Neutrophil (primary cell): ENCODE results near the gene SH2D2A.

Experiments used
- H3K27ac ChIP-seq: fragments of 200-600 bp; sonication (generic); 2 replicates; pipeline ENCODE4 v1.5.1; 2016; ENCODE audit warnings: mild to moderate bottlenecking, moderate library complexity
- H3K27me3 ChIP-seq: fragments of 200-600 bp; sonication (generic); 2 replicates; pipeline ENCODE4 v1.6.0; 2016; ENCODE audit warnings: mild to moderate bottlenecking
- H3K36me3 ChIP-seq: fragments of 200-600 bp; sonication (generic); 2 replicates; pipeline ENCODE4 v1.5.1; 2017
- H3K4me1 ChIP-seq, 2 experiments: fragments of 200-600 bp in 1 of 2; sonication (generic) in 1 of 2; 1 replicate in 1 of 2; 2 replicates in 1 of 2; pipeline versions ENCODE4 v1.5.1 to v1.6.1; 2013 to 2016; ENCODE audit warnings: low read depth in 1 of 2, low read length in 1 of 2, mild to moderate bottlenecking in 1 of 2, moderate library complexity in 1 of 2; ENCODE audit not compliant: control insufficient read depth in 1 of 2, insufficient read depth in 1 of 2
- H3K4me3 ChIP-seq, 2 experiments: fragments of 200-600 bp in 1 of 2; sonication (generic) in 1 of 2; 1 replicate in 1 of 2; 2 replicates in 1 of 2; pipeline ENCODE4 v1.5.1; 2013 to 2016; ENCODE audit warnings: low read depth in 1 of 2, low read length in 1 of 2, mild to moderate bottlenecking in 1 of 2, moderate library complexity in 1 of 2
- H3K9me3 ChIP-seq: fragments of 200-600 bp; sonication (generic); 2 replicates; pipeline ENCODE4 v1.5.1; 2016
- TF ChIP-seq, protein P1 (sequence below): fragments of 200-600 bp; sonication (generic); IDR thresholded peaks from 2 replicates; pipeline ENCODE4 v1.5.1; 2016; ENCODE audit warnings: antibody characterized with exemption

Gene SH2D2A

DNA sequence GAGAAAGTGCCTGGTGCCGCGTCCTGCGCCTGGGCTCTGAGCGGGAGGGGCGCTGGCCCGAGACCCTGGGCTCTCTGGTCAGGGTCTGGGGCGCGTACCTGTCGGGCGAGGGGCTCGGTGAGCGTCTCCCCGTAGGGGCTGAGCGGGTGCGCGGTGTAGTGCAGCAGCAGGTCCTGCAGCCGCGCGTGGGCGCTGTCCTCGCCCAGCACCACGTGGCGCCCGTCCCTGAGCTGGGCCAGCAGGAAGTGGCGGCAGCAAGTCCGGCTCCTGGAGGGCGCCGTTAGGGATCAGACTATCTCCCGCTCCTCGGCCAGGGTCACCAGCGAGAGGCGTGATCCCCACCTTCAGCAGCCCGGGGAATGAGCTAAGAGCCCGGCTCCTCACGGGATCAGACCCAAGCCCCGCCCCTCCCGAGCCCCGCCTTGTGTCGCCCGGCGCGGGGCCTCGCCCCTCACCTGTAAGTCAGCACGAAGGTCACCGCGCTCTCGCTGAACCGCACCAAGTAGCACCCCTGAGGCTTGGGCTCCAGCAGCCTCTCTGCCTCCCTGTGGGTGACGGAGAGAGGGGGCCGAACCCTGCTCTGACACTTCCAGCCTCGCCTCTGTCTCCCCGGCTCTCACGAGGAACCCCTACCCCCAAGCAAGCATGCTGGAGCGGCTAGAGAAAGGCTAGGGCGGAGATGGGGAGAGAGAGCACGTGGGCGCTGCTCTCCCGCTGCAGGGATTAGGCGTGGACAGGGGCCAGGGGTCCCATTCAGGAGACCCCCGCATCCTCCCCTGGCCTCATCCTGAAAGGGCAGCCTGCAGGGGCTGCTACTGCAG lies 2.7 kb downstream of the SH2D2A start:
- Histone ChIP-seq H3K4me1 (peaks cover 13 to 19% of the 10 kb centered on the region in 2 experiments), H3K27ac (no peak overlapping the region), H3K36me3 (no peaks in the 10 kb centered on the region), H3K4me3 (peak overlapping the region; percentile 27 to 39), H3K27me3 (peaks cover 82% of the 10 kb centered on the region), H3K9me3 (no peaks in the 10 kb centered on the region)
- TF ChIP-seq, protein P1, sequence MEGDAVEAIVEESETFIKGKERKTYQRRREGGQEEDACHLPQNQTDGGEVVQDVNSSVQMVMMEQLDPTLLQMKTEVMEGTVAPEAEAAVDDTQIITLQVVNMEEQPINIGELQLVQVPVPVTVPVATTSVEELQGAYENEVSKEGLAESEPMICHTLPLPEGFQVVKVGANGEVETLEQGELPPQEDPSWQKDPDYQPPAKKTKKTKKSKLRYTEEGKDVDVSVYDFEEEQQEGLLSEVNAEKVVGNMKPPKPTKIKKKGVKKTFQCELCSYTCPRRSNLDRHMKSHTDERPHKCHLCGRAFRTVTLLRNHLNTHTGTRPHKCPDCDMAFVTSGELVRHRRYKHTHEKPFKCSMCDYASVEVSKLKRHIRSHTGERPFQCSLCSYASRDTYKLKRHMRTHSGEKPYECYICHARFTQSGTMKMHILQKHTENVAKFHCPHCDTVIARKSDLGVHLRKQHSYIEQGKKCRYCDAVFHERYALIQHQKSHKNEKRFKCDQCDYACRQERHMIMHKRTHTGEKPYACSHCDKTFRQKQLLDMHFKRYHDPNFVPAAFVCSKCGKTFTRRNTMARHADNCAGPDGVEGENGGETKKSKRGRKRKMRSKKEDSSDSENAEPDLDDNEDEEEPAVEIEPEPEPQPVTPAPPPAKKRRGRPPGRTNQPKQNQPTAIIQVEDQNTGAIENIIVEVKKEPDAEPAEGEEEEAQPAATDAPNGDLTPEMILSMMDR = peak; percentile 9

DNA sequence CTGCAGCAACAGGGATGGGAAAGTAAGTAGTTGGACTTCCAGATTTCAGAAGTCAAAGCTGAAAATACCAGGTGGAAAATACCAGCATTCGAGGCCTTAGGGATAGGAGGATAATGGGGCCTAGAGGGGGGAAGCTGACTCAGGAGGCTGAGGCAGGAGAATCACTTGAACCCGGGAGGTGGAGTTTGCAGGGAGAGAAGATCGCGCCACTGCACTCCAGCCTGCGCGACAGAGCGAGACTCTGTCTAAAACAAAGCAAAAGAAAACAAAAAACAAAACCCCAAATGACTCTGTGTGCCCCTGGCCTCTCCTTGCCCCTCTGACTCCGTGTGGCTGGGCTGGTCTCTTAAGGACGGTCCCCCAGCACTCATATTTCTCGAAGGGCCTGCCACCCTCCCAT lies 3.4 kb downstream of the SH2D2A start:
- H3K27me3 ChIP-seq = peaks cover 76% of the 10 kb centered on the region
- peaks cover 13 to 19% of the 10 kb centered on the region in 2 experiments for H3K4me1 ChIP-seq
- TF ChIP-seq, protein P1 = no peak
- no peaks in the 10 kb centered on the region for H3K9me3 ChIP-seq
- H3K27ac ChIP-seq = no peak overlapping the region
- H3K36me3 ChIP-seq = no peaks in the 10 kb centered on the region
- peak overlapping the region in 1 of 2 experiments; percentile 39 for H3K4me3 ChIP-seq

DNA sequence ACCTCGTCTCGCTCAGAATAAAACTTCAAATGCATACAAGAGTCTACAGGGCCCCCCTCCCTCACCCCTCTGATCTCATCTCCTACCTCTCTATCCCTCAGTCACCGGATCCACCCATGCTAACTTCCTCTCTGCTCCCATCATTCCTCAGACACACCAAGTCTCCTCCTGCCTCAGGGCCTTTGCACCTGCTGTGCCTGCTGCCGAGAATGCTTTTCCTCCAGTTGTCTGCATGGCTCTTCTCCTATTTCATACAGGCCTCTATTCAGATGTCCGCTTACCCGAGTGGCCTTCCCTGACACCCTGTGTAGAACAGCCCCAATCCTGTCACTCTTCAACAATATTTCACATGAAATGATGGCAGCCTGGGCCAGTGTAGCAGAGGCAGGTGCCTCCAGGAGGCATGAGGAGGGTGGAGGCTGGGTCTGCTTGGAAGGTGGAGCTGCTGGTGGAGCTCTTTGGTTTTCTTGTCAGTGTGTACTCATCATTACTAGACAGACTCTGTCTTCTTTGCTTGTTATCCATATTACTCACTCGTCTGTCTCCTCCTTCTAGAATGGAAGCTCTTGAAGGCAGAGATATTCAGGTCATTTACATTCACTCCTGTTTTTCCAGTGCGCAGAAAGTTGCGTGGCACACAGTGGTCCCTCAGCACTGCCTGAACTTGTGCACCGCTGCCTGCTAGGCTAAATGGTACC lies 4.2 kb downstream of the SH2D2A start:
- Histone ChIP-seq H3K4me1 (peaks cover 13 to 19% of the 10 kb centered on the region in 2 experiments), H3K36me3 (no peaks in the 10 kb centered on the region), H3K9me3 (no peaks in the 10 kb centered on the region), H3K27me3 (peaks cover 68% of the 10 kb centered on the region), H3K27ac (no peak overlapping the region), H3K4me3 (no peak overlapping the region)
- TF ChIP-seq, protein P1 = no peak

DNA sequence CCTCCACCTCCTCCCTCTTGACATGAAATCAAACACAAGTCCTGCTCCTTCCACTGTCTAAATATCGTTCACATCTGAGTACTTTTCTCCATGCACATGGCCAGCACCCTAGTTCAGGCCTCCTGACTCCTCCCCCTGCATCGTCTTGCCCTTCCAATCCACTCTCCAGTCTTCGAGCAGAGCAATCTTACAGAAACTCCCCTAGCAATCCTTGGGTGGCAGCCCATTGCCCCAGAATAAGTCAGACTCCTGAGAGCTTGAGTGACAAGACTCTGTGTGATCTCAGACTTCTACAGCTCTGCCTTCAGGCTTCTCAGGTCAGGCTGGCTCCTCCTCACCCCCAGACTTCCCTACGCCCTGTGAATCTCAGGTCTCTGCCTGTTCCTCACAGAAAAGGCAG lies 5.5 kb downstream of the SH2D2A start:
- Histone ChIP-seq H3K9me3 (no peaks in the 10 kb centered on the region), H3K36me3 (no peaks in the 10 kb centered on the region), H3K4me3 (no peak overlapping the region), H3K4me1 (peaks cover 7 to 9% of the 10 kb centered on the region in 2 experiments), H3K27me3 (peaks cover 58% of the 10 kb centered on the region), H3K27ac (no peak overlapping the region)
- TF ChIP-seq, protein P1 = no peak

DNA sequence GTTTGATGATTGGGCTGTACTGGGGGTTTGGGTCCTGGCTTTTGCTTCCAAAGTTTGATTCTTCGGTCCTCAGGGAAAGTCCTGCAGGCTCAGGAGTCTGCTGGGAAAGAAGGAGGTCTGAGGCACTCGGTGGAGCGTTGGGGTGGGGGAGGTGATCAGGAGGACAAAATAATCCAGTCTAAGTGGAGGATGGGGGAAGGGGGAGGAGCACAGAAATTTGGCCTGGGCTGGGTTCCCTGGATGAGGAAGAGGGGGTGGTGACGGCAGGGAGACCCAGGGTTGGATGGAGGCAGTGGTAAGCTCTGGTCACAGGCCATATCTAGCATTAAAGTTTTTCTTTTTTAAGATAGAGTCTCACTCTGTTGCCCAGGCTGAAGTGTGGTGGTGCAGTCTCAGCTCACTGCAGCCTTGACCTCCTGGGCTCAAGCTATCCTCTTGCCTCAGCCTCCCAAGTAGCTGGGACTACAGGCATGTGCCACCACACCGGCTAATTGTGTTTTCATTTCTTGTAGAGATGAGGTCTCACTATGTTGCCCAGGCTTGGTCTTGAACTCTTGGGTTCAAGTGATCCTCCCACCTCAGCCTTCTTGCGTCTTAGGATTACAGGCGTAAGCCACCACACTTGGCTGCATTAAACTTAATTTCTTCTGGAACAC lies 6.8 kb downstream of the SH2D2A start:
- H3K4me3 ChIP-seq = no peak overlapping the region
- peaks cover 7 to 9% of the 10 kb centered on the region in 2 experiments for H3K4me1 ChIP-seq
- no peak overlapping the region for H3K27ac ChIP-seq
- TF ChIP-seq, protein P1 = no peak
- H3K27me3 ChIP-seq = peaks cover 45% of the 10 kb centered on the region
- H3K36me3 ChIP-seq = no peaks in the 10 kb centered on the region
- no peaks in the 10 kb centered on the region for H3K9me3 ChIP-seq
